GM12874 (cell line): ENCODE results near the gene GPHN.

Source experiments
- CTCF ChIP-seq: IDR thresholded peaks from 2 replicates; pipeline ENCODE4 v1.5.1; 2011; ENCODE audit warnings: low read depth, mild to moderate bottlenecking, control low read depth, low read length, moderate library complexity; ENCODE audit not compliant: insufficient read depth

Gene GPHN

DNA sequence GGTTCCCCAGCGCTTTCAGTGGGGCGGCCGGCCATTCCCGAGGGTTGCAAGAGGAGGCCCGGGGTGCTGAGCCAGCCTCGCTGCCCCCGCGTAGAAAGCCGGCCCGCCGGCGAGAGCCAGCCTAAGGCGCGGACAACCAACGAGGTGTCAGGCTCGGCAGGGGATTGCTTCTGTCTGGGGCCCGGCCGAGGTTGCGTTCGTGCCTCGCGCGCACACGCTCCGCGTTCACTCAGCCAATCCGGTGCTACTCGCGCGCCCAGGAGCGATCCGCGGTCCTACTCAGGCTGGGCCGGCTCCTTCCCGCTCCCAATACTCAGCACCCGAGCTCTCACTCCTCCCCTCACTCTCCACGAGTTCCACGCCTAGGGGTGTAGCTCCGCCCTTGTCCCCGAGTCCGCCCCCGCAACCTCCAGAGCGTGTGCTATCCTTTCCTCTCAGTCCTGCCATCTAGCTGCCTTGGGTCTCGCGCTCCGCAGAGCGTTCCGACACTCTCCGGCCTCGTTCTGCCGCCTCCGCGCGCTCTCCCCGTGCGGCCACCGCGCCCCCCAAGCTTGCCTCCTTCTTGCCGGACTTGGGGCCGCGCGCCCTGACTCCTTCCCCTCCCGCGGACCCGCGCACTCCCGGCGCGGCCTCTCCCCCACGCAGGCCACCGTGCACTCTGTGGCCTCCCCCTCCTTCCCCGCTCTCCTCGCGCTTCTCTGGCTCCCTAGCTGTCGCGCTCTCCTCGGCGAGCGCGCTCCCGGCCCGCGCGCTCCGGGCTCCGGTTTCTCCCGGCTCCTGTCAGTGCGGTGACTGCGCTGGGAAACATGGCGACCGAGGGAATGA is at the start of gene GPHN:
Gene GPHN, plus strand, starts transcription at position 426 of the 825 bp plus-strand sequence.
- 0 out of 2 replicates have a peak, but pooled peaks have one; percentile 16 for TF ChIP-seq CTCF

- TF ChIP-seq CTCF: no peak
Observed at GRCh38 chr14:66459603-66460002, 48.3 kb upstream of the GPHN start.

DNA sequence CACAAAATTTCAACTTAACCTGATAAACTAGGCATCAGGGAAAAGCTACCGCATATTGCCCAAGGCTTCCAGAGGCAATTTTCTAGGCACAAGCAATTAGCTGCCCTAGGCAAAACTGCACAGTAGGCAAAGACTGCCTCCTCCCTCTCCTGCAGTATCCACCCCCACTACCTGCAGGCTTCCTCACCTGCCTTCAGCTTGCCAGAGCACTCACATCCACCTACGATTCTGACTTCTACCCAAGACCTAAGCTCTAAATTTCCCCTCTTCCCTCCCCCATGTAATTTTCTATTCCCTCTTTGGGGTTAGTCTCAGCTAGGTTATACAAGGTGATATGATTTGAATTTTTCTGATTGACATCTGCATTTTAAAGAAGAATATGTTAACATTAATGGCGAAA is 43.7 kb upstream of the GPHN start:
- TF ChIP-seq CTCF: no peak

DNA sequence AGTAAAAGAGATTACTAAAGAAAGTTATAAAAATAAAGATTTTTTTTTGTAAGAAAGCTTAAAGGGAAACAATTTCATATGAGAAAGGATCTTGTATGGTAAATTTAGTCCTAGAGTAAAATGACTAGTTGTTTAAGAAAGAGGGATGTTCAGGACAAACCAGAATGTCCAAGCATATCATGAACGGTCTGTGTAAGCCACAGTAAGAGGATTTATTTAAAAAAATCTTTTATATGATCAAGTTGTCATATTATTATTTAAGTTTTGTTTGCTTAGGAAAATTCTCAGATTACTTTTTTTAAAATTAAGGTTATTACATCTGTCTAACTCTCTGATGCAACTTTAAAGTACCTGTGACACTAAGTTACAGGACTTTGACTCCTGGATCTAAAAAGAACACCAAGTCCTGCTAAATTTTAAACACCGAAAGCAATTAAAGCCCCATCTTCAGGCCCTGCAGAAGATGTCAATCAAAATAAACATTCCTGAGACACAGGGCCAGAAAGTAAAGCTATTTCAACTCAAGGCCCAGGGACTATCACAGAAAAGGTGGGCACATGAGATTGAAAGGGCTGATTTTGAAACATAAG is 39.1 kb upstream of the GPHN start:
- TF ChIP-seq CTCF: no peak

- TF ChIP-seq CTCF: no peak
Observed at GRCh38 chr14:66471584-66471983, 36.4 kb upstream of the GPHN start.

GRCh38 chr14:66472251-66472650 is 35.7 kb upstream of the GPHN start:
- TF ChIP-seq CTCF: no peak

- TF ChIP-seq CTCF: no peak
Observed at GRCh38 chr14:66473223-66473622, 34.7 kb upstream of the GPHN start.
